Femur (tissue), 1 donor: ENCODE data around the gene SP7.
"Not testable (repeated sequence)": the region's sequence is repeated elsewhere in the genome, so short reads cannot be mapped to it uniquely, and the experiment has no call there.

Source experiments
- DNase-seq: peaks from one replicate; pipeline ENCODE4 v3.0.0-alpha.2; 2017

SP7 gene

GRCh38 chr12:53313996-53314395 lies 22.2 kb downstream of the SP7 start:
- no peak for DNase-seq

GRCh38 chr12:53308276-53308675 lies 27.9 kb downstream of the SP7 start:
- no peak for DNase-seq

GRCh38 chr12:53306826-53307225 lies 29.3 kb downstream of the SP7 start:
- no peak for DNase-seq

- no peak for DNase-seq
Observed at GRCh38 chr12:53302903-53303302, 33.3 kb downstream of the SP7 start.

GRCh38 chr12:53300187-53300586 lies 36.0 kb downstream of the SP7 start:
- DNase-seq = no peak

GRCh38 chr12:53299454-53300180 lies 36.5 kb downstream of the SP7 start, which contains the start of gene MYG1:
TSS of gene MYG1 (plus strand) at chr12:53299695. CDS start at chr12:53299738, 43 bp downstream.
- peak; percentile 94 for DNase-seq

- peak; percentile 46 for DNase-seq
Observed at GRCh38 chr12:53299101-53299453, 37.1 kb downstream of the SP7 start.

- DNase-seq = no peak
Observed at GRCh38 chr12:53298164-53298563, 38.0 kb downstream of the SP7 start.

GRCh38 chr12:53297106-53297505 lies 39.0 kb downstream of the SP7 start:
- DNase-seq = not testable (repeated sequence)

GRCh38 chr12:53295891-53296219 lies 40.3 kb downstream of the SP7 start:
- DNase-seq = no peak

- DNase-seq = peak; percentile 96
Observed at GRCh38 chr12:53295070-53295890, 40.9 kb downstream of the SP7 start, which contains the start of gene PFDN5. TSS of gene PFDN5 (plus strand) at chr12:53295542. CDS start at chr12:53295568, 26 bp downstream.

GRCh38 chr12:53292426-53292825 lies 43.7 kb downstream of the SP7 start:
- no peak for DNase-seq

GRCh38 chr12:53290661-53291060 lies 45.5 kb downstream of the SP7 start:
- no peak for DNase-seq

GRCh38 chr12:53289891-53290290 lies 46.3 kb downstream of the SP7 start:
- no peak for DNase-seq

GRCh38 chr12:53288322-53288721 lies 47.8 kb downstream of the SP7 start:
- no peak for DNase-seq

GRCh38 chr12:53287741-53288216 lies 48.4 kb downstream of the SP7 start:
- peak; percentile 61 for DNase-seq

- no peak for DNase-seq
Observed at GRCh38 chr12:53286448-53286847, 49.7 kb downstream of the SP7 start.

- DNase-seq = no peak
Observed at GRCh38 chr12:53279888-53280498, 56.2 kb downstream of the SP7 start.

- no peak for DNase-seq
Observed at GRCh38 chr12:53279283-53279869, 56.8 kb downstream of the SP7 start.

- DNase-seq = no peak
Observed at GRCh38 chr12:53277981-53278380, 58.2 kb downstream of the SP7 start.
